Epidermal melanocyte (primary cell): ENCODE measurements around the gene NUP43.
"Not testable (repeated sequence)": the region's sequence is repeated elsewhere in the genome, so short reads cannot be mapped to it uniquely, and the experiment has no call there.

ENCODE experiments used
- DNase-seq: peaks from one replicate; pipeline ENCODE4 v3.0.0; 2011; ENCODE audit warnings: low spot score; ENCODE audit not compliant: insufficient read length

NUP43 gene

GRCh38 chr6:149746147-149746946 lies at the start of gene NUP43:
Gene NUP43, minus strand, starts transcription at chr6:149746529. Its CDS starts 34 bp downstream, at chr6:149746495.
- peak; percentile 68 for DNase-seq

- no peak for DNase-seq
Measured at GRCh38 chr6:149783551-149783950, 37.2 kb upstream of the NUP43 start.

- no peak for DNase-seq
Measured at GRCh38 chr6:149782337-149782736, 36.0 kb upstream of the NUP43 start.

- DNase-seq = no peak
Measured at GRCh38 chr6:149781715-149782114, 35.4 kb upstream of the NUP43 start.

DNA sequence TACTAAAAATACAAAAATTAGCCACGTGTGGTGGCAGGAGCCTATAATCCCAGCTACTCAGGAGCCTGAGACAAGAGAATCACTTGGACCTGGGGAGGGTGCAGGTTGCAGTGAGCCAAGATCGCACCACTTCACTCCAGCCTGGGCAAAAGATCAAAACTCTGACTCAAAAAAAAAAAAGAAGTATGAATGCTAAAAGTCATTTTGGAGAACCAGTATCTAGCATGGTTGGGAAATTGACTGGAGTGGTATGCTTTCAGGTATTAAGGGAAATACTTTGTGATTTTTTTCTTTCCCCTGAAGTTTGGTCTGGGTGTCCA lies 33.3 kb upstream of the NUP43 start:
- no peak for DNase-seq

GRCh38 chr6:149777624-149778023 lies 31.3 kb upstream of the NUP43 start:
- no peak for DNase-seq

DNA sequence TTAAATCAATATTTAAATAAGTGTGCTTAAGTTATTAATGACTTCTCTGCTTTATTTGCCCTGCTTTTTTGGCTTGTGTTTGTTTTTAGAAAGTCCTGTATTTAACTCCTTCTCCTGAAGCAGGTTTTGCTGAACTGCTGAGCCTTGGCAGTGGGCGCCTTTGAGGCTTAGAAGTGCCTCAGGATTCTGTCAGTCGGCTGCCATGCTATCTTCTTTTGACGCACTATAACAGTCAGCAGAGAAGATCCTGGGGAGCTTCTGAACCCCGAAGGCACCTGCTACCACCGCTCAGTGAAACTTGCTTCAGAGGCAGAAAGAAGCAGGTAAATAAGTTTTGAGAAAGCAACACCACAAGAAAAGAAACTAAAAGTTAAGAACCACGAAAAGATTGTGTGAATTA lies 25.6 kb upstream of the NUP43 start:
- no peak for DNase-seq

DNA sequence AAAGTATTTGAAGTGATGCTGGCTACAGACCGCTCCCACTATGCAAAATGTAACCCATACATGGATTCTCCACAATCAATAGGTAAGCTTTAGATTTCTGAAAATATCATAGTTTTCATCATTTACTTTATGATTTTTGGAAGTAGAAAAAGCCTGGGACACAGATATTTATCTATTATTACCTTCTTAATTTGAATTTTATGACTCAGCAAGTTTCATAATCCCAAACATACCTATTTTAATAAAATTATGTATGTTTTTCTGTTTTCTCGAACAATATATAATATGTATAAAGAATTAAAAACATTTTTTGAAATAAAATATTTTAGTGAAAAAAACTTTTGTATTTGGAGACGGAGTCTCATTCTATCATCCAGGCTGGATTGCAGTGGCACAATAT lies 24.9 kb upstream of the NUP43 start:
- DNase-seq = no peak

DNA sequence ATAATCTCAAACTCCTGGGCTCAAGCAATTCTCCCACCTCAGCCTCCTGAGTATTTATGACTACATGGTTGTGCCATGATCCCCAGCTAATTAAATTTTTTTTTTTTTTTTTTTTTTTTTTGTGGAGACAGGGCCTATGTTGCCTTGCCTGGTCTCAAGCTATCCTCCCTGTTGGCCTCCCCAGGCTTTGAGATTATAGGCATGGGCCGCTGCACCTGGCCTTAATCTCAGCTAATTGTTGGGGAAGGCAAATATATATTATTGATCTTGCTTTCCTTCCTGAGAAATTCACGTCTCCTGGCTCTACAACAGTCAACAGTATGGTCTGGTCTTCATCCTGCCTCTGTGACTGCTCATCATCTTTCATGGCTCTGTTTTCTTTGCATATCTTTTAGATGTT lies 23.3 kb upstream of the NUP43 start:
- no peak for DNase-seq

- no peak for DNase-seq
Measured at GRCh38 chr6:149766156-149766769, 19.9 kb upstream of the NUP43 start.

DNA sequence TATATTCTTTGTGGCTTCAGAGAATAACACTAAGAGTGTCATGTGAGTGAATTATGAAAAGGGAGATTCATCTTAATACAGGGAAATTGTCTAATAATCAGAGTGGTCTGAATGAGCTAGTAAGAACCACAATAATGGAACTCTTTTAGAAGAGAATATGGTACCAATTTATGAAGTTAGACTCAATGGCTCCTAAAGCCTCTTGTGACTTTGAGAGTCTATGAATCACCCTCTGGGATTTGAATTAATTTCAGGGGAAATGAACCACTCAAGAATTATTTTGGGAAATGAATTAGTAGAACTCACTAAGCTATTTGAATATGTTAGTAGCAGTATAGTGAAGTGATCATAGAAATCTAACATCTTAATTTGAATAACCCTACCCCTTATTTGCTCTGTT lies 17.5 kb upstream of the NUP43 start:
- DNase-seq = no peak

DNA sequence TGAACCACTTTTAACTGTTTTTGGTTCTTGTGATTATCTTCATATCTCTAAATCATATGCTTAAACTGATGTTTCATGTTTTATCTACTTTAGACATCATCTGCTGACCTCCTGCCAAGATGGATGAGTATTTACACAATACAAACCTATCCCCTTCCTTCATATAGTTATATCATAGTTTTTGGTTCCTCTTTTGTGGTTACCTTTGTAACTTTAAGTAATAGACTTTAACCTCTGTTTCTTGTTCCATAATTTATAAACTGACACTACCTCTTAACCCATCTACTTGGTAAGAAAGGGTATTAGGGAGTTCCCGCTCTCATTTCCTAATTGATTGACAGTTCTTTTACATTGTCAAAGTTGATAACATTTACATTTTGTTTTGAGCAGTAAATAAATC lies 15.1 kb upstream of the NUP43 start:
- DNase-seq = no peak

GRCh38 chr6:149756261-149756636 lies 9.9 kb upstream of the NUP43 start:
- DNase-seq = no peak

GRCh38 chr6:149755300-149756260 lies 9.3 kb upstream of the NUP43 start:
- DNase-seq = no peak

GRCh38 chr6:149754548-149754947 lies 8.2 kb upstream of the NUP43 start:
- no peak for DNase-seq

DNA sequence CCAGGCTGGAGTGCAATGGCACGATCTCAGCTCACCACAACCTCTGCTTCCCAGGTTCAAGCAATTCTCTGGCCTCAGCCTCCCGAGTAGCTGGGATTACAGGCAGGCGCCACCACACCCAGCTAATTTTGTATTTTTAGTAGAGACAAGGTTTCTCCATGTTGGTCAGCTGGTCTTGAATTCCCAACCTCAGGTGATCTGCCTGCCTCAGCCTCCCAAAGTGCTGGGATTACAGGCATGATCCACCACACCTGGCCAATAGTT lies 7.0 kb upstream of the NUP43 start:
- not testable (repeated sequence) for DNase-seq

DNA sequence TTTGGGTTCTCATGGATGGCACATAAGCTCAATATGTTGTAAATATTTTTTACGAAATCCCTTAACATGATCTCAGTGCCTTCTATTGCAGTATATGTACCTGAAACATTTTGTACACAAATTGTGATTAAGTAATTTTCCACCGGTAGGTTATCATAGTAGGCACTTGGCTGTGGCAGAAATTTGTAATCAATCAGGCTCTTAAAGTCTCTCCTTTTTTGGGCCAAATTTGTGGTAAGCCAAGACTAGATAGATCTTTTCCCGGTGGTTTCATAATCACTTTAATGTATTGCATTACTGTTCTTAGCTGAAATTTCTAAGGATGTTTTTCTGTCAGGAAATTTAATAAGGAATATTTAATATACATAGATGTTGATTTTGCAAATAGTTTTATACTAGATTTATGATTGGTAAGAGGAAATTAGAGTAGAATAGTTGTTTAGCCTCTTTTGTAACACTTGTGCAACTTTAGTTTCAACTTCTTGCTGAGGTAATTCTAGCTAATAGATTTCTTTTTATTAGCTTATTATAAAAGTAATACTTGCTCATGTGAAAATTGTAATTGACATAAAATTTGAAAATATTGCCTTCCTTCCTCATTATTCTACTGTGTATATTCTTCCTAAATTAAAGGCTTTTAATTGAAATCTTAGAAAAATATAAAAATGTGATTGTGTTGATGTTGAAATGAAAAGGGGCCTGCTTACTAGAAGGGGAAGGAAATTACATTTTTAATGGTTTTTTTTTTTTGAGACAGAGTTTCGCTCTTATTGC lies 6.5 kb upstream of the NUP43 start:
- no peak for DNase-seq

- DNase-seq = not testable (repeated sequence)
Measured at GRCh38 chr6:149751920-149752319, 5.6 kb upstream of the NUP43 start.

GRCh38 chr6:149751239-149751638 lies 4.9 kb upstream of the NUP43 start:
- no peak for DNase-seq

- no peak for DNase-seq
Measured at GRCh38 chr6:149750136-149750609, 3.8 kb upstream of the NUP43 start.

DNA sequence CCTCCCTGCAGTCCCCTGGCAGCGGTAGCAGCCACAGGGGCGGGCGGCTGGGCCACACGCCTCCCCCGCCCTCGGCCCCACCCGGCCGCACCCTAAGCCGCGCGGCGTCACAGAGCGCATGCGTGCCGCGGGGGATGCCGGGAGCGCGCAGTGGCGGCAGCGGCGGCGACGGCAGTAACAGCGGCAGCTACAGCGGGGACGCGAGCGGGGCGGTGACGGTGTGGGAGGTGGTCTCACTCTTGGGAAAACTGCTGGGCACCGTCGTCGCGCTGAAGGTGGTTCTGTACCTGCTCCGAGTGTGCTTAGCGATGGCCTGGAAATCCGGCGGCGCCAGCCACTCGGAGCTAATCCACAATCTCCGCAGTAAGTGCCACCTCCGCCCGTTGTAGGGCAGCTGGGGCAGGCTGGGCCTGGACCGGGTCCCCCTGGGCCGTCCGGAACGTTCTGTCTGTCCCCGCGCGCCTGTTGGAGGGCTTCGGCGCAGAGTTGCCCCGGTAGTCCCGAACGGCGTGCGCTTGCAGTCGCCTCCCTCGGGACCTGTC lies 3.3 kb upstream of the NUP43 start, which contains the start of gene PCMT1:
TSS of gene PCMT1 (plus strand) at position 148 of the 542 bp plus-strand sequence. CDS start at position 309, 161 bp downstream.
- peak; percentile 71 for DNase-seq
